Stimulated activated naive CD4-positive, alpha-beta T cell treated with Interleukin-2 at 50 U/mL for 16 hours (primary cell): ENCODE results near the gene FUT8.

Experiments
- DNase-seq: peaks from one replicate; lab custom pipeline; 2025; lab: John Stamatoyannopoulos, UW

FUT8 gene

DNA sequence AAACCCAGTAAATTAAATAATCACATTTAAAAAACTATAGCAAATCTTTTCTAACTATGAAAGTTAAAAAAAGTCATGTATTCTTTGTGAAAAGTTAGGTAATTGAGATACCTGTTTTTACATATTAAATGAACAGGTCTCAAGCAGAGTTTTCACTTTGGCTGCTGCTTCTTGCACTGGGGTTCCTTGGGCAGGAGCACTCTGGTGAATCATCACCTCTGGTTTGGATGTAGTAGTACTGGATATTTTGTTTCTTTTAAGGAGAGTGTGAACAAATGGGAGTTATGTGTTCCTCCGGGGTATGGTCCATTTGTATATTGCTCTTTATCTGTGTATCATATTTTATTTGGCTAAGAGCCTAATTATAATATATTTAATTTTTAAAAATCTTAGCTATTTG, 82.7 kb downstream of the FUT8 start:
- DNase-seq = no peak

GRCh38 chr14:65496178-65496993, 83.9 kb downstream of the FUT8 start:
- no peak for DNase-seq

GRCh38 chr14:65499138-65499537, 86.6 kb downstream of the FUT8 start:
- DNase-seq = no peak

- no peak for DNase-seq
Observed at GRCh38 chr14:65500075-65500474, 87.5 kb downstream of the FUT8 start.

GRCh38 chr14:65501328-65501727, 88.8 kb downstream of the FUT8 start:
- DNase-seq = no peak

GRCh38 chr14:65502676-65503124, 90.2 kb downstream of the FUT8 start:
- no peak for DNase-seq

- DNase-seq = no peak
Observed at GRCh38 chr14:65503771-65504170, 91.2 kb downstream of the FUT8 start.

- DNase-seq = no peak
Observed at GRCh38 chr14:65506801-65507200, 94.3 kb downstream of the FUT8 start.

GRCh38 chr14:65509842-65510241, 97.3 kb downstream of the FUT8 start:
- no peak for DNase-seq

- DNase-seq = no peak
Observed at GRCh38 chr14:65513671-65514070, 101.1 kb downstream of the FUT8 start.

- DNase-seq = no peak
Observed at GRCh38 chr14:65517635-65518542, 105.4 kb downstream of the FUT8 start.

DNA sequence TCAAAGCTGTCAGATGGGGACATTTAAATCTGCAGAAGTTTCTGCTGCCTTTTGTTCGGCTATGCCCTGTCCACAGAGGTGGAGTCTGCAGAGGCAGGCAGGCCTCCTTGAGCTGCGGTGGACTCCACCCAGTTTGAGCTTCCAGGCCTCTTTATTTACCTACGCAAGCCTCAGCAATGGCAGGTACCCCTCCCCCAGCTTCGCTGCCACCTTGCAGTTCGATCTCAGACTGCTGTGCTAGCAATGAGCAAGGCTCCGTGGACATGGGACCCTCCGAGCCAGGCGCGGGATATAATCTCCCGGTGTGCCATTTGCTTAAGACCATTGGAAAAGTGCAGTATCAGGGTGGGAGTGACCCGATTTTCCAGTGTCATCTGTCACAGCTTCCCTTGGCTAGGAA, 115.5 kb downstream of the FUT8 start:
- DNase-seq = no peak

DNA sequence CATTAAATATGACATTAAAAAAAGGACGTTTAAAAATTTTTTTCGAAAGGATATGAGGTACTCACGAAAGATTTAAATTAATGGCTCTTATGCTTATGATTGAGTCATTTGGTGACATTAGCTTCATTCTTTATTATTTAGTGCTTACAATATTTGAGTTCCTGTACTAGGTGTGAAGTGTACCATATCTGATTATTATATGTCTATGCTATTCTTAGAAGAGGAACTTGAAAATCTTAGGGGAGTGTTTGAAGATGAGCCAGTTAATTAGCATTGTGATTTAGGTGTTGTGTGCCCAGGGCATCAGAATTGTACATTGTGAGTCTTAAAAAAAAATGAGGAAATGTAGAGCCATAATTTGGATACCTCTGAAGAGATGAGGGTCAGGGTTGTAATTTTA, 118.6 kb downstream of the FUT8 start:
- no peak for DNase-seq

GRCh38 chr14:65533736-65534404, 121.3 kb downstream of the FUT8 start:
- DNase-seq = no peak

GRCh38 chr14:65536781-65537423, 124.4 kb downstream of the FUT8 start:
- DNase-seq = no peak

GRCh38 chr14:65548878-65549277, 136.3 kb downstream of the FUT8 start:
- no peak for DNase-seq

DNA sequence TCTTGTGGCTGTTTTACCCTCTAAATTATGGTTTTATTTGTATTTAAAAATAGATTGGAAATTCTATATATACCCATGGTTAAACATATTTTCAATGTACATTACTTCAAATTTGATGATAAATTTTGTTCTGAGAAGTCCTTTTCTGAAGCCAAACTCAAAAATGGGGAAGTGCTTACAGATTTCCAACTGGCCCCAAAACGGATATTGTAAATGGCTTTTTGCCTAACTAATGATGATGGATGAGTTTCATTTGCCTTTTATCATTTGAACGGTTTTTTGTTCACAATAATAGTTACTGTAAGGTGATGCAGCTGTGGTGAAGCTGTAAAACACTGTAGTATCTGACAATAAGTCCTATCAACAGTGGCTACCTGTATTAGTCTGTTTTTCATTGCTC, 136.9 kb downstream of the FUT8 start:
- no peak for DNase-seq

DNA sequence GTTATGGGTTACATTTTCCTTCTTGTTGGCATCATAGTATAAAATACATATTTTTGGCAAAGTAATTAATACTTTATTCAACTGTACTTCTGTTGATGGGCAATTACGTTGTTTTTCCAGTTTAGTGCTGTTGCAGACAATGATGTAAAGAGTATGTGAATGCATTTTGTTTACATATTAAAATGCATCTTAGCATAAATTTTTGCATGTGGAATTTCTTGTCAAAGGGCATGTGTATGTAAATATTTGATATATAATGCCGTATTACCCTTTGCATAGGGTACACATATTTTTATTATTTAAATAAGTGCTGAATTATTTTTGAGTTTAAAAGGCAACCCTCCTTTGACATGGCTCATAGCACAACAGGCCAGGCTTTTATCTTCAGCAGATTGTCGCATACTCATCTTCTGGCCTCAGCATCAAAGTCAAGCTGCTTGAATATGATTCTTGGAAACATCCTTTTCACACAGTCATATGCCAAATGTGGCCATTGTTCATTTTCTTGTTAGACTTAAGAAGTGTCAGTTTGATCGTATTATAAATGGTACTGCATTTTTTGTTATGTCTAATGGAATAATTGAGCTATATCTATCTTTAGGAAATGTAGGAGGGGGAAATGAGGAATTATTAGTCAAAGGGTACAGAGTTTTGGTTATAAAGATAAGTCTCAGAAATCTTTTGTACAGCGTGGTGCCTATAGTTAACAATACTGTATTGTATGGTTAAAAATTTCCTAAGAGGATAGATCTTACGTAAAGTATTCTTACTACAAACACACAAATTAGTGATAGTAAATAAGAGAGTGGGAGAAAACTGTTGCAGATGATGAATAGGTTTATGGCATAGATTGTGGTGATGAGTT, 138.5 kb downstream of the FUT8 start:
- DNase-seq = no peak

DNA sequence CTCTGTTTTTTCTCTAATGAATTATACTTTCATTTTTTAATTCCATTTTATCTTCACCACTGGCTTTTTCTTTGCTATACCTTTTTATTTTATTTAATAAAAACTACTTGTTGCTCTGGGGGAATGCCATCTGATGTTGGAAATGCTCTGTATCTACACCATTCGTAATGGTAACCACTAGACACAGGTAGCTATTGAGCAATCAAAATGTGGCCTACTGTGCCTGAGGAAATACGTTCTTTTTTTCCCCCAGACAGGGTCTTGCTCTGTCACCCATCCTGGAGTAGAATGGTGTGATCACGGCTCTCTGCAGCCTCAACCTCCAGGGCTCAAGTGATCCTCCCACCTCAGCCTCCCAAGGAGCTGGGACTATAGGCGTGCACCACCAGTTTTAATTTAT, 140.2 kb downstream of the FUT8 start:
- DNase-seq = no peak

- DNase-seq = no peak
Observed at GRCh38 chr14:65554837-65555236, 142.3 kb downstream of the FUT8 start.

GRCh38 chr14:65555358-65555757, 142.8 kb downstream of the FUT8 start:
- no peak for DNase-seq
